Stimulated activated CD8-positive, alpha-beta memory T cell treated with anti-CD3 and anti-CD28 coated beads, Interleukin-7, amount 100 ng/mL, for 4 hours (primary cell): ENCODE data around the gene LRP2.
"Not testable (repeated sequence)": the region's sequence is repeated elsewhere in the genome, so short reads cannot be mapped to it uniquely, and the experiment has no call there.

ENCODE experiments used
- DNase-seq, 2 donors: peaks; one replicate each; pipeline ENCODE4 v3.0.0-alpha.2; 2020; ENCODE audit warnings: low read depth in 2 of 2

The LRP2 gene

GRCh38 chr2:169362118-169362893, at the start of gene LRP2:
Gene LRP2 (minus strand): TSS chr2:169362534. CDS start chr2:169362399, 135 bp downstream.
- peak in 1 of 2 donors; percentile 1 for DNase-seq

- no peak for DNase-seq
These were observed 44.6 kb upstream of the LRP2 start for GRCh38 chr2:169406891-169407290.

GRCh38 chr2:169399491-169399890, 37.2 kb upstream of the LRP2 start:
- DNase-seq = not testable (repeated sequence)

GRCh38 chr2:169397697-169398096, 35.4 kb upstream of the LRP2 start:
- no peak for DNase-seq

GRCh38 chr2:169395821-169396374, 33.6 kb upstream of the LRP2 start:
- no peak for DNase-seq

- no peak for DNase-seq
These were observed 30.8 kb upstream of the LRP2 start for GRCh38 chr2:169393068-169393590.

GRCh38 chr2:169391236-169391635, 28.9 kb upstream of the LRP2 start:
- no peak for DNase-seq

GRCh38 chr2:169388161-169388560, 25.8 kb upstream of the LRP2 start:
- no peak for DNase-seq

GRCh38 chr2:169386722-169387121, 24.4 kb upstream of the LRP2 start:
- DNase-seq = no peak

- no peak for DNase-seq
These were observed 22.5 kb upstream of the LRP2 start for GRCh38 chr2:169384816-169385215.

- DNase-seq = no peak
These were observed 10.2 kb upstream of the LRP2 start for GRCh38 chr2:169372561-169372960.

GRCh38 chr2:169366066-169366465, 3.7 kb upstream of the LRP2 start:
- DNase-seq = no peak

GRCh38 chr2:169365029-169365480, 2.7 kb upstream of the LRP2 start:
- DNase-seq = no peak

- DNase-seq = peak; percentile 20 to 25
These were observed 1.3 kb upstream of the LRP2 start for GRCh38 chr2:169363560-169364150.

GRCh38 chr2:169362894-169363559, 693 bp upstream of the LRP2 start:
- DNase-seq = no peak

GRCh38 chr2:169361706-169362117, 622 bp downstream of the LRP2 start:
- no peak for DNase-seq

GRCh38 chr2:169360984-169361705, 1.2 kb downstream of the LRP2 start:
- DNase-seq = no peak

- no peak for DNase-seq
These were observed 4.3 kb downstream of the LRP2 start for GRCh38 chr2:169358016-169358415.

- DNase-seq = no peak
These were observed 8.1 kb downstream of the LRP2 start for GRCh38 chr2:169354244-169354643.

GRCh38 chr2:169351725-169352124, 10.6 kb downstream of the LRP2 start:
- no peak for DNase-seq

GRCh38 chr2:169349535-169349934, 12.8 kb downstream of the LRP2 start:
- DNase-seq = no peak
